HepG2 (cell line): ENCODE measurements around the gene GPR62. TPM values are rescaled to one million over a fixed set of nuclear protein-coding genes. Genes with fewer than 3 reads are reported as not detected.

Experiments
- EZH2 ChIP-seq: conservative IDR thresholded peaks from 2 replicates; pipeline ENCODE4 v1.6.1; 2012; ENCODE audit warnings: mild to moderate bottlenecking, low read depth, low read length, moderate library complexity
- FOXK2 ChIP-seq: fragments of 450-650 bp; IDR thresholded peaks from 2 replicates; pipeline ENCODE4 v1.6.1; 2016
- HNRNPK ChIP-seq: fragments of 200-400 bp; formaldehyde crosslinking; IDR thresholded peaks from 2 replicates; pipeline ENCODE4 v1.6.1; 2018; ENCODE audit warnings: low read length, low read depth, moderate library complexity, mild to moderate bottlenecking; ENCODE audit not compliant: poor library complexity, severe bottlenecking
- KDM1A ChIP-seq: IDR thresholded peaks from 2 replicates; pipeline ENCODE4 v1.6.1; 2016; ENCODE audit warnings: missing compliant biosample characterization
- KLF12 ChIP-seq: sonication (generic); formaldehyde crosslinking; IDR thresholded peaks from 2 replicates; pipeline ENCODE4 v1.4.0; 2020; ENCODE audit warnings: missing genetic modification reagents, borderline replicate concordance
- MED1 ChIP-seq: sonication (generic); formaldehyde crosslinking; IDR thresholded peaks from 2 replicates; pipeline ENCODE4 v1.4.0; 2020; ENCODE audit warnings: missing genetic modification reagents
- PRDM4 ChIP-seq: sonication (generic); formaldehyde crosslinking; IDR thresholded peaks from 2 replicates; pipeline ENCODE4 v1.9.0; 2021; ENCODE audit warnings: missing genetic modification reagents, borderline replicate concordance
- SRF ChIP-seq: IDR thresholded peaks from 2 replicates; pipeline ENCODE4 v1.6.1; 2011; ENCODE audit warnings: mild to moderate bottlenecking, low read depth, low read length, moderate library complexity
- TCF7L2 ChIP-seq: IDR thresholded peaks from 2 replicates; pipeline ENCODE4 v1.6.1; 2011; ENCODE audit warnings: mild to moderate bottlenecking, low read depth, low read length, moderate library complexity
- ZBTB34 ChIP-seq: sonication (generic); formaldehyde crosslinking; IDR thresholded peaks from 2 replicates; pipeline ENCODE4 v1.8.0; 2022; ENCODE audit warnings: mild to moderate bottlenecking, missing genetic modification reagents
- ZNF367 ChIP-seq: sonication (generic); formaldehyde crosslinking; IDR thresholded peaks from 2 replicates; pipeline ENCODE4 v1.4.0; 2020; ENCODE audit warnings: missing genetic modification reagents, borderline replicate concordance
- ZNF703 ChIP-seq: sonication (generic); formaldehyde crosslinking; IDR thresholded peaks from 2 replicates; pipeline ENCODE4 v1.5.1; 2020; ENCODE audit warnings: missing genetic modification reagents, mild to moderate bottlenecking, moderate library complexity, borderline replicate concordance
- ZSCAN25 ChIP-seq: sonication (generic); formaldehyde crosslinking; IDR thresholded peaks from 2 replicates; pipeline ENCODE4 v1.8.0; 2022; ENCODE audit warnings: mild to moderate bottlenecking, missing genetic modification reagents
- polyA plus RNA-seq, 8 experiments: library from polyadenylated mRNA; depleted of rRNA in 3 of 8; stranded (reverse) in 7 of 8; unstranded in 1 of 8; fragments of >200 nt; fragmentation: Illumina TruSeq in 4 of 8; extraction: Trizol in 4 of 8; gene quantifications; 2 replicates each; pipeline versions ENCODE4 v1.2.1 to v1.2.3, GENCODE V29; 2011 to 2016; ENCODE audit warnings: low read depth in 4 of 8, missing spikeins in 1 of 8, mixed read lengths in 1 of 8; ENCODE audit not compliant: insufficient read depth in 1 of 8
- total RNA-seq, 5 experiments: library from RNA; depleted of rRNA; stranded (reverse); fragments of >200 nt; fragmentation: Illumina TruSeq; extraction: Trizol; gene quantifications; 2 replicates each; pipeline ENCODE4 v1.2.3, GENCODE V29; 2016; ENCODE audit warnings: low read depth in 1 of 5
- TF ChIP-seq, protein P1 (sequence below), 2 experiments: sonication (generic) in 1 of 2; formaldehyde crosslinking in 1 of 2; IDR thresholded peaks; 2 replicates each; pipeline versions ENCODE4 v1.5.1 to v1.6.1; 2011 to 2020; ENCODE audit warnings: borderline replicate concordance in 1 of 2, low read depth in 1 of 2, low read length in 1 of 2, mild to moderate bottlenecking in 1 of 2, missing genetic modification reagents in 1 of 2, moderate library complexity in 1 of 2
- TF ChIP-seq, protein P2 (sequence below): IDR thresholded peaks from 2 replicates; pipeline ENCODE4 v1.6.1; 2016
- TF ChIP-seq, protein P3 (sequence below): sonication (generic); formaldehyde crosslinking; IDR thresholded peaks from 2 replicates; pipeline ENCODE4 v1.4.0; 2020; ENCODE audit warnings: missing genetic modification reagents, low read depth, mild to moderate bottlenecking, borderline replicate concordance
- TF ChIP-seq, protein P4 (sequence below): sonication (generic); formaldehyde crosslinking; IDR thresholded peaks from 2 replicates; pipeline ENCODE4 v1.4.0; 2020; ENCODE audit warnings: mild to moderate bottlenecking, missing genetic modification reagents

GPR62 gene
- total and polyA plus RNA-seq, 2 of the 13 experiments (the other 11 are each of a cell fraction or from before 2014, with no cell fraction given) = not detected

GRCh38 chr3:51995346-51996163 is 40.4 kb downstream of the GPR62 start, which contains the start of gene RPL29 (continued):
- TF ChIP-seq, protein P1, sequence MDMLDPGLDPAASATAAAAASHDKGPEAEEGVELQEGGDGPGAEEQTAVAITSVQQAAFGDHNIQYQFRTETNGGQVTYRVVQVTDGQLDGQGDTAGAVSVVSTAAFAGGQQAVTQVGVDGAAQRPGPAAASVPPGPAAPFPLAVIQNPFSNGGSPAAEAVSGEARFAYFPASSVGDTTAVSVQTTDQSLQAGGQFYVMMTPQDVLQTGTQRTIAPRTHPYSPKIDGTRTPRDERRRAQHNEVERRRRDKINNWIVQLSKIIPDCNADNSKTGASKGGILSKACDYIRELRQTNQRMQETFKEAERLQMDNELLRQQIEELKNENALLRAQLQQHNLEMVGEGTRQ (IDR thresholded peaks at IDR 0.05; ENCODE audit: low read depth, low read length) = no peak
- TF ChIP-seq, protein P1 (CRISPR knock-in tag; IDR thresholded peaks at IDR 0.05; ENCODE audit: borderline replicate concordance) = no peak
- TF ChIP-seq KDM1A (CRISPR knock-in tag) = no peak
- 0 out of 2 replicates have a peak, but pooled peaks have one; percentile 56 for TF ChIP-seq ZNF367 (CRISPR knock-in tag)
- peak; percentile 69 for TF ChIP-seq ZBTB34 (CRISPR knock-in tag)
- TF ChIP-seq, protein P2, sequence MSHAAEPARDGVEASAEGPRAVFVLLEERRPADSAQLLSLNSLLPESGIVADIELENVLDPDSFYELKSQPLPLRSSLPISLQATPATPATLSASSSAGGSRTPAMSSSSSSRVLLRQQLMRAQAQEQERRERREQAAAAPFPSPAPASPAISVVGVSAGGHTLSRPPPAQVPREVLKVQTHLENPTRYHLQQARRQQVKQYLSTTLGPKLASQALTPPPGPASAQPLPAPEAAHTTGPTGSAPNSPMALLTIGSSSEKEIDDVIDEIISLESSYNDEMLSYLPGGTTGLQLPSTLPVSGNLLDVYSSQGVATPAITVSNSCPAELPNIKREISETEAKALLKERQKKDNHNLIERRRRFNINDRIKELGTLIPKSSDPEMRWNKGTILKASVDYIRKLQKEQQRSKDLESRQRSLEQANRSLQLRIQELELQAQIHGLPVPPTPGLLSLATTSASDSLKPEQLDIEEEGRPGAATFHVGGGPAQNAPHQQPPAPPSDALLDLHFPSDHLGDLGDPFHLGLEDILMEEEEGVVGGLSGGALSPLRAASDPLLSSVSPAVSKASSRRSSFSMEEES (CRISPR knock-in tag) = peak; percentile 71; the same call in 1 of the 2 replicates
- TF ChIP-seq, protein P3, sequence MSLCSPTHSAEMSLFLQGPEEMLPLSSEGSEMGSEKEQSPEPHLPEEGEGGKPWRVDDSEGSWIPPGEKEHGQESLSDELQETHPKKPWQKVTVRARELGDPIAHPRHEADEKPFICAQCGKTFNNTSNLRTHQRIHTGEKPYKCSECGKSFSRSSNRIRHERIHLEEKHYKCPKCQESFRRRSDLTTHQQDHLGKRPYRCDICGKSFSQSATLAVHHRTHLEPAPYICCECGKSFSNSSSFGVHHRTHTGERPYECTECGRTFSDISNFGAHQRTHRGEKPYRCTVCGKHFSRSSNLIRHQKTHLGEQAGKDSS = peak; percentile 66
- peak; percentile 80 for TF ChIP-seq MED1
- TF ChIP-seq SRF = peak; percentile 64
- TF ChIP-seq HNRNPK = no peak
- TF ChIP-seq ZSCAN25 (CRISPR knock-in tag) = no peak
- peak; percentile 77 for TF ChIP-seq FOXK2
- peak; percentile 49; the same call in 1 of the 2 replicates for TF ChIP-seq ZNF703 (CRISPR knock-in tag)
- TF ChIP-seq PRDM4 = no peak
- TF ChIP-seq KLF12 (CRISPR knock-in tag) = peak; percentile 80; the same call in 1 of the 2 replicates
- no peak for TF ChIP-seq EZH2
- TF ChIP-seq TCF7L2 = no peak
- TF ChIP-seq, protein P4, sequence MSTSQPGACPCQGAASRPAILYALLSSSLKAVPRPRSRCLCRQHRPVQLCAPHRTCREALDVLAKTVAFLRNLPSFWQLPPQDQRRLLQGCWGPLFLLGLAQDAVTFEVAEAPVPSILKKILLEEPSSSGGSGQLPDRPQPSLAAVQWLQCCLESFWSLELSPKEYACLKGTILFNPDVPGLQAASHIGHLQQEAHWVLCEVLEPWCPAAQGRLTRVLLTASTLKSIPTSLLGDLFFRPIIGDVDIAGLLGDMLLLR = no peak
